Calu3 (cell line): Measurements from ENCODE around the gene HSPA12B. TPM values are rescaled to one million over a fixed set of nuclear protein-coding genes. Genes with fewer than 3 reads are reported as not detected.

ENCODE experiments used
- BruUV-seq: library from RNA; stranded (reverse); fragments of 400-500 nt; replicated peaks from 2 replicates; lab custom pipeline; 2021; lab: Mats Ljungman, UMichigan
- CTCF ChIA-PET: fragments of 300-600 bp; sonication (Branson Sonifier 250); formaldehyde crosslinking; loops from one replicate; lab custom pipeline; 2022; ENCODE audit warnings: antibody characterized with exemption; lab: Charles Lee
- DNase-seq: peaks from one replicate; pipeline ENCODE4 v3.0.0; 2022
- H3K27ac Mint-ChIP-seq: one replicate; pipeline ENCODE4 v1.8.0; 2022; ENCODE audit warnings: mixed read lengths; ENCODE audit not compliant: unreplicated experiment
- H3K27me3 Mint-ChIP-seq: one replicate; pipeline ENCODE4 v1.8.0; 2022; ENCODE audit warnings: mixed read lengths; ENCODE audit not compliant: unreplicated experiment
- H3K36me3 Mint-ChIP-seq: one replicate; pipeline ENCODE4 v1.8.0; 2022; ENCODE audit warnings: mild to moderate bottlenecking, moderate library complexity, mixed read lengths; ENCODE audit not compliant: insufficient read depth, unreplicated experiment
- H3K4me1 Mint-ChIP-seq: one replicate; pipeline ENCODE4 v1.8.0; 2022; ENCODE audit warnings: mild to moderate bottlenecking, low read depth, mixed read lengths; ENCODE audit not compliant: unreplicated experiment
- H3K4me3 Mint-ChIP-seq: one replicate; pipeline ENCODE4 v1.8.0; 2022; ENCODE audit warnings: mild to moderate bottlenecking, low read depth, moderate library complexity, mixed read lengths; ENCODE audit not compliant: unreplicated experiment
- H3K9me3 Mint-ChIP-seq: one replicate; pipeline ENCODE4 v1.8.0; 2022; ENCODE audit warnings: low read depth, mixed read lengths; ENCODE audit not compliant: unreplicated experiment
- CTCF ChIP-seq: fragments of 200-600 bp; IDR thresholded peaks from one replicate; pipeline ENCODE4 v1.8.0; 2022; ENCODE audit warnings: antibody characterized with exemption; ENCODE audit not compliant: unreplicated experiment
- intact Hi-C: fragments of 100-400 bp; cut with micrococcal nuclease; formaldehyde crosslinking; loops from one replicate; pipeline ENCODE4 v1.10.0; 2022; ENCODE audit not compliant: unreplicated experiment
- total RNA-seq: library from RNA; stranded (reverse); gene quantifications from 2 replicates; pipeline ENCODE4 v1.2.3, GENCODE V29; 2022

HSPA12B gene
- total RNA-seq, 1 experiment from 2014 or later, result not detected

GRCh38 chr20:3727401-3728021 lies 5.0 kb upstream of the HSPA12B start:
- Mint-ChIP-seq H3K36me3 (no peaks in the 10 kb centered on the region), H3K9me3 (no peaks in the 10 kb centered on the region), H3K27me3 (peaks cover 64% of the 10 kb centered on the region), H3K27ac (no peak overlapping the region), H3K4me1 (no peaks in the 10 kb centered on the region), H3K4me3 (no peak overlapping the region)
- no TSS peak for BruUV-seq
- intact Hi-C loops, result no loop called here
- CTCF ChIA-PET, result interaction anchor here (0.6 kb wide), 1 partner anchor 16 kb away, joined by 3 read pairs; no protein-coding TSS in a partner anchor
- no peak for DNase-seq
- TF ChIP-seq CTCF, result no peak

- no TSS peak for BruUV-seq
- H3K4me1 Mint-ChIP-seq, result no peaks in the 10 kb centered on the region
- no peak overlapping the region for H3K4me3 Mint-ChIP-seq
- CTCF ChIA-PET, result interaction anchor here (0.6 kb wide), 1 partner anchor 15 kb away, joined by 3 read pairs; no protein-coding TSS in a partner anchor
- TF ChIP-seq CTCF, result no peak
- intact Hi-C loops, result no loop called here
- H3K9me3 Mint-ChIP-seq, result no peaks in the 10 kb centered on the region
- no peak overlapping the region for H3K27ac Mint-ChIP-seq
- no peaks in the 10 kb centered on the region for H3K36me3 Mint-ChIP-seq
- peaks cover 72% of the 10 kb centered on the region for H3K27me3 Mint-ChIP-seq
- no peak for DNase-seq
Observed at GRCh38 chr20:3728354-3728753, 4.1 kb upstream of the HSPA12B start.

GRCh38 chr20:3728876-3729275 lies 3.6 kb upstream of the HSPA12B start:
- Mint-ChIP-seq H3K36me3 (no peaks in the 10 kb centered on the region), H3K27ac (no peak overlapping the region), H3K4me1 (no peaks in the 10 kb centered on the region), H3K27me3 (peaks cover 75% of the 10 kb centered on the region), H3K4me3 (no peak overlapping the region), H3K9me3 (no peaks in the 10 kb centered on the region)
- intact Hi-C loops, result no loop called here
- TF ChIP-seq CTCF, result no peak
- no TSS peak for BruUV-seq
- CTCF ChIA-PET, result no interaction called here
- no peak for DNase-seq

GRCh38 chr20:3729378-3729777 lies 3.1 kb upstream of the HSPA12B start:
- TF ChIP-seq CTCF, result no peak
- no peak overlapping the region for H3K27ac Mint-ChIP-seq
- no peaks in the 10 kb centered on the region for H3K9me3 Mint-ChIP-seq
- no peak for DNase-seq
- H3K4me1 Mint-ChIP-seq, result no peaks in the 10 kb centered on the region
- CTCF ChIA-PET, result no interaction called here
- no peaks in the 10 kb centered on the region for H3K36me3 Mint-ChIP-seq
- H3K4me3 Mint-ChIP-seq, result no peak overlapping the region
- peaks cover 72% of the 10 kb centered on the region for H3K27me3 Mint-ChIP-seq
- no TSS peak for BruUV-seq
- intact Hi-C loops, result no loop called here
